GM12878 (cell line): ENCODE results near the gene CENPK.
"Not testable (repeated sequence)": the region's sequence is repeated elsewhere in the genome, so short reads cannot be mapped to it uniquely, and the experiment has no call there.

ENCODE experiments used
- CTCF ChIP-seq, 3 experiments: IDR thresholded peaks in 2 of 3; conservative IDR thresholded peaks in 1 of 3; 2 replicates each; pipeline ENCODE4 v1.5.1; 2011; ENCODE audit warnings: low read depth in 3 of 3, low read length in 3 of 3, mild to moderate bottlenecking in 3 of 3, control low read depth in 2 of 3, moderate library complexity in 2 of 3, inconsistent platforms in 1 of 3, mixed read lengths in 1 of 3; ENCODE audit not compliant: control insufficient read depth in 2 of 3, insufficient read depth in 1 of 3; ENCODE audit errors: extremely low read depth in 1 of 3
- EZH2 ChIP-seq: IDR thresholded peaks from 2 replicates; pipeline ENCODE4 v1.6.1; 2012; ENCODE audit warnings: low read depth, mild to moderate bottlenecking, control low read depth, inconsistent platforms, low read length, borderline replicate concordance; ENCODE audit not compliant: control insufficient read depth
- POLR2A ChIP-seq: IDR thresholded peaks from 2 replicates; pipeline ENCODE4 v1.6.1; 2011; ENCODE audit warnings: low read depth, mild to moderate bottlenecking, low read length

DNA sequence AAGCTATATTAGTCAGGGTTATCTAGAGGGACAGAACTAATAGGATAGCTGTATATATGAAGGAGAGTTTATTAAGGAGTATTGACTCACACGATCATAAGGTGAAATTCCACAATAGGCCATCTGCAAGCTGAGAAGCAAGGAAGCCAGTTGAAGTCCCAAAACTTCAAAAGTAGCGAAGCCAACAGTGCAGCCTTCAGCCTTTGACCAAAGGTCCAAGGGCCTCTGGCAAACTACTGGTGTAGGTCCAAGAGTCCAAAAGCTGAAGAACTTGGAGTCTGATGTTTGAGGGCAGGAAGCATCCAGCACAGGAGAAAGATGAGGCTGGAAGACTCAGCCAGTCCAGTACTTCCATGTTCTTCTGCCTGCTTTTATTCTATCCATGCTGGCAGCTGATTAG, 76.2 kb downstream of the CENPK start:
- not testable (repeated sequence) for TF ChIP-seq CTCF (IDR thresholded peaks at IDR 0.05 in 2 of 3, conservative IDR thresholded peaks at IDR 0.05 in 1 of 3; ENCODE audit: control insufficient read depth in 2 of 3, extremely low read depth in 1 of 3, insufficient read depth in 1 of 3, low read depth in 3 of 3, low read length in 3 of 3); POLR2A; EZH2
